GM12891 (cell line): Measurements from ENCODE around the gene HIPK1.

Experiments used
- POLR2A ChIP-seq: IDR thresholded peaks from 2 replicates; pipeline ENCODE4 v1.6.1; 2011; ENCODE audit warnings: low read depth, low read length, control low read depth
- POLR2AphosphoS5 ChIP-seq: IDR thresholded peaks from 2 replicates; pipeline ENCODE4 v1.6.1; 2011; ENCODE audit warnings: low read depth, low read length, control low read depth
- TAF1 ChIP-seq: IDR thresholded peaks from 2 replicates; pipeline ENCODE4 v1.6.1; 2011; ENCODE audit warnings: low read depth, low read length, control low read depth

GRCh38 chr1:113891631-113892220 is 37.4 kb upstream of the HIPK1 start:
- TF ChIP-seq TAF1 = no peak
- no peak for TF ChIP-seq POLR2AphosphoS5
- TF ChIP-seq POLR2A = no peak
